ENCODE results near the gene DNM2. TPM values are rescaled to one million over a fixed set of nuclear protein-coding genes. Genes with fewer than 3 reads are reported as not detected.

DNM2 gene
- total RNA-seq (2016; rRNA removed; fragmentation: Illumina TruSeq; extraction: Trizol) (41.7 and 48.2 TPM in 2 replicates), polyA plus RNA-seq (2011; rRNA removed) (59.8 and 67.0 TPM in 2 replicates), polyA minus RNA-seq (2011; rRNA and poly(A)+ RNA removed; ENCODE audit: low replicate concordance) (200 and 264 TPM in 2 replicates), Bru-seq, nascent RNA (percentile 58 among the genes with signal in this experiment), BruChase-seq, experiment 1, labeled RNA remaining after a 6-hour chase (percentile 74 among the genes with signal in this experiment), BruChase-seq, experiment 2, labeled RNA remaining after a 2-hour chase (percentile 65 among the genes with signal in this experiment)
- total RNA-seq (2016; cell fraction: cytosol; rRNA removed; fragmentation: Illumina TruSeq; extraction: Trizol; ENCODE audit: low read depth): 19.9 and 21.9 TPM in 2 replicates
- total RNA-seq (2016; cell fraction: insoluble cytoplasmic fraction; rRNA removed; fragmentation: Illumina TruSeq; extraction: Trizol): 37.7 and 40.5 TPM in 2 replicates
- total RNA-seq (2016; cell fraction: membrane; rRNA removed; fragmentation: Illumina TruSeq; extraction: Trizol): 29.4 and 31.2 TPM in 2 replicates
- 56.9 and 61.6 TPM in 2 replicates for total RNA-seq (2016; cell fraction: nucleus; rRNA removed; fragmentation: Illumina TruSeq; extraction: Trizol)
- polyA plus RNA-seq (2011; cell fraction: cytosol; rRNA removed): 29.1 and 41.0 TPM in 2 replicates
- 155 and 203 TPM in 2 replicates for polyA plus RNA-seq (2011; cell fraction: nucleus; rRNA removed)
- 44.2 and 57.9 TPM in 2 replicates for polyA plus RNA-seq (2012)
- polyA plus RNA-seq (2016; cell fraction: cytosol; fragmentation: Illumina TruSeq; extraction: Trizol; ENCODE audit: low read depth): 8.6 and 9.0 TPM in 2 replicates
- polyA plus RNA-seq (2016; cell fraction: insoluble cytoplasmic fraction; fragmentation: Illumina TruSeq; extraction: Trizol; ENCODE audit: low read depth): 39.4 and 48.6 TPM in 2 replicates
- polyA plus RNA-seq (2016; cell fraction: membrane; fragmentation: Illumina TruSeq; extraction: Trizol; ENCODE audit: low read depth): 18.1 and 20.6 TPM in 2 replicates
- 87.0 and 94.1 TPM in 2 replicates for polyA plus RNA-seq (2016; cell fraction: nucleus; fragmentation: Illumina TruSeq; extraction: Trizol; ENCODE audit: insufficient read depth, low read depth)
- polyA minus RNA-seq (2011; cell fraction: cytosol; rRNA and poly(A)+ RNA removed): 44.4 and 50.0 TPM in 2 replicates
- polyA minus RNA-seq (2011; cell fraction: nucleus; rRNA and poly(A)+ RNA removed): 143 and 162 TPM in 2 replicates
- long read RNA-seq, experiment 1, partial matches to known transcripts: 20 of 21 reads
- long read RNA-seq, experiment 1, other reads (novel, unspliced or antisense): 0 of 21 reads
- long read RNA-seq, experiment 2, full-length matches to known transcripts: 20 of 110 reads
- long read RNA-seq, experiment 2, partial matches to known transcripts: 50 of 110 reads
- long read RNA-seq, experiment 2, other reads (novel, unspliced or antisense): 40 of 110 reads

DNA sequence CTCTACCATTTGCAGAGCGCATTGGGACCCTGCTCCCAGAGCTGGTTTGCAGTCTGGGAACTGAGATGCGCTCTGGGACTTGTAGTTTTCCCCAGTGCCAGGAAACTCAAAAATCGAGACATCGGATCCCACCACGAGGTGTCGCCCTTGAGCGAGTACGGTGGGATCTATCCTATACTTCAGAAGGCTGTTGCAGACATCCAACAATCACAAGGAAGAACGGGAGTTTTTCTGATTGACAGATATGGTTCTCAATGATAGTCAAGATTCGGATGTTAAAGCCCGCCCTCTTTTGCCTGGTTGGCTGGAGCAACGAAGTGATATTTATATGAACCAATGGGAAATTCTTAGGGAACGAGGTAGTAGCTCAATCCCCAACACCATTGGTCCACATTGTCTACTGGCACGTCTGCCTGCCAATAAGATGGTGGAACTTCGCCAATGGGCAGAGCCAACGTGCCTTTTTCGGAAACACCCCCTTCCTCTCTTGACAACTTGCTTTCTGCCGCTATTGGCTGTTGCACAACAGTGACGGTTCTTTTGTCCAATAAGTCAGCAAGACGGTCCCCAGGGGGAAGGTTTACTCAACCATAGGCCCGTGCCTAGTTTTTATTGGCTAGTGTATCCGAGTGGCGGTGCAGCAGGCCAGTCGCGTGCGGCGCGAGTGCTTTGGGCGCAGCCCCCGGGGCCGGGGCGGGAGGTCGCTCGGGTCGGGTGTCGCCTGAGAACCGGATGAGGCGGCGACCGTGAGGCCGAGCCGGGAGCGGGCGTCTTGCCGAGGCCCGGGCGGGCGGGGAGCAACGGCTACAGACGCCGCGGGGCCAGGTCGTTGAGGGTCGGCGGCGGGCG lies at the start of gene DNM2:
TSS of gene DNM2 (plus strand) at position 724 of the 849 bp plus-strand sequence. CDS start 164 bp downstream, outside the sequence.
- CTCF ChIA-PET (ENCODE audit: low intra/inter-chr PET ratio, low total read pairs): interaction anchor here (0.6 to 2.6 kb wide), 3 partner anchors 52 to 147 kb away, joined by 3 to 18 read pairs (median 4); no protein-coding TSS in a partner anchor
- Histone ChIP-seq H3K27ac (ENCODE audit: extremely low read length, insufficient read depth, low read length) (peak within 1 kb of the TSS; percentile 80), H3K4me2 (ENCODE audit: low read depth, low read length) (peak within 1 kb of the TSS; percentile 98), H3K4me1 (ENCODE audit: insufficient read depth, low read length) (peaks cover 38% of the 10 kb centered on the region), H3K79me2 (ENCODE audit: insufficient read depth, low read length) (peaks cover 42% of the 10 kb centered on the region), H3K9me3 (ENCODE audit: low read length) (no peaks in the 10 kb centered on the region), H3K4me3 (replicated peaks in 1 of 3; ENCODE audit: insufficient read depth in 1 of 3, low read depth in 2 of 3, low read length in 3 of 3) (peak within 1 kb of the TSS; percentile 92 to 99 (median 95)), H3K9ac (ENCODE audit: insufficient read depth, low read depth, low read length) (peak within 1 kb of the TSS; percentile 94), H3K36me3 (replicated peaks in 1 of 2; ENCODE audit: control insufficient read depth in 1 of 2, insufficient read depth in 2 of 2, low read length in 2 of 2) (peaks cover 4 to 8% of the 10 kb centered on the region in 2 experiments), H2AFZ (ENCODE audit: low read length) (no peak within 1 kb of the TSS), H4K20me1 (ENCODE audit: insufficient read depth, low read length) (peaks cover 29% of the 10 kb centered on the region), H3K27me3 (ENCODE audit: control insufficient read depth in 1 of 2, insufficient read depth in 2 of 2, low read length in 2 of 2) (no peaks in the 10 kb centered on the region; a peak in 1 of 5 replicates)
- in situ Hi-C loops (cut with HindIII; ENCODE audit: extremely low pct_ligation_motif_present, low pct_unique_long_range_greater_than_20kb) (loop anchor here (5.0 kb wide), 1 partner anchor 50 kb away; no protein-coding TSS in a partner anchor), intact Hi-C loops (cut with micrococcal nuclease; ENCODE audit: unreplicated experiment) (loop anchor here (1.0 to 10.0 kb wide), 5 partner anchors 32 to 147 kb away; partner anchors contain the start of gene TMED1)
- 0% methylated on average over 21 of the region's 57 CpGs for WGBS (ENCODE audit: low lambda C conversion rate)
- DNase-seq (ENCODE audit: low spot score) (peak; percentile 100), FAIRE-seq (peak; percentile 100), ATAC-seq (peak; percentile 95)
- BruUV-seq (replicated peaks): no TSS peak
- POLR2A ChIA-PET: interaction anchor here (0.6 to 2.5 kb wide), 21 partner anchors 9 to 224 kb away, joined by 3 to 28 read pairs (median 4); partner anchors contain the start of genes QTRT1 and TMED1
- TF ChIP-seq RFX1 (IDR thresholded peaks at IDR 0.05): peak; percentile 20; the same call in 1 of the 2 replicates
- TF ChIP-seq MTA3 (CRISPR knock-in tag; IDR thresholded peaks at IDR 0.05): no peak
- no peak for TF ChIP-seq EED (CRISPR knock-in tag; IDR thresholded peaks at IDR 0.05)
- TF ChIP-seq, protein P1, sequence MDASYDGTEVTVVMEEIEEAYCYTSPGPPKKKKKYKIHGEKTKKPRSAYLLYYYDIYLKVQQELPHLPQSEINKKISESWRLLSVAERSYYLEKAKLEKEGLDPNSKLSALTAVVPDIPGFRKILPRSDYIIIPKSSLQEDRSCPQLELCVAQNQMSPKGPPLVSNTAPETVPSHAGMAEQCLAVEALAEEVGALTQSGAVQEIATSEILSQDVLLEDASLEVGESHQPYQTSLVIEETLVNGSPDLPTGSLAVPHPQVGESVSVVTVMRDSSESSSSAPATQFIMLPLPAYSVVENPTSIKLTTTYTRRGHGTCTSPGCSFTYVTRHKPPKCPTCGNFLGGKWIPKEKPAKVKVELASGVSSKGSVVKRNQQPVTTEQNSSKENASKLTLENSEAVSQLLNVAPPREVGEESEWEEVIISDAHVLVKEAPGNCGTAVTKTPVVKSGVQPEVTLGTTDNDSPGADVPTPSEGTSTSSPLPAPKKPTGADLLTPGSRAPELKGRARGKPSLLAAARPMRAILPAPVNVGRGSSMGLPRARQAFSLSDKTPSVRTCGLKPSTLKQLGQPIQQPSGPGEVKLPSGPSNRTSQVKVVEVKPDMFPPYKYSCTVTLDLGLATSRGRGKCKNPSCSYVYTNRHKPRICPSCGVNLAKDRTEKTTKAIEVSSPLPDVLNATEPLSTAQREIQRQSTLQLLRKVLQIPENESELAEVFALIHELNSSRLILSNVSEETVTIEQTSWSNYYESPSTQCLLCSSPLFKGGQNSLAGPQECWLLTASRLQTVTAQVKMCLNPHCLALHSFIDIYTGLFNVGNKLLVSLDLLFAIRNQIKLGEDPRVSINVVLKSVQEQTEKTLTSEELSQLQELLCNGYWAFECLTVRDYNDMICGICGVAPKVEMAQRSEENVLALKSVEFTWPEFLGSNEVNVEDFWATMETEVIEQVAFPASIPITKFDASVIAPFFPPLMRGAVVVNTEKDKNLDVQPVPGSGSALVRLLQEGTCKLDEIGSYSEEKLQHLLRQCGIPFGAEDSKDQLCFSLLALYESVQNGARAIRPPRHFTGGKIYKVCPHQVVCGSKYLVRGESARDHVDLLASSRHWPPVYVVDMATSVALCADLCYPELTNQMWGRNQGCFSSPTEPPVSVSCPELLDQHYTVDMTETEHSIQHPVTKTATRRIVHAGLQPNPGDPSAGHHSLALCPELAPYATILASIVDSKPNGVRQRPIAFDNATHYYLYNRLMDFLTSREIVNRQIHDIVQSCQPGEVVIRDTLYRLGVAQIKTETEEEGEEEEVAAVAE (CRISPR knock-in tag; IDR thresholded peaks at IDR 0.05; ENCODE audit: borderline replicate concordance): peak; percentile 97
- TF ChIP-seq GABPB1 (CRISPR knock-in tag; IDR thresholded peaks at IDR 0.05): peak; percentile 90
- TF ChIP-seq DR1 (CRISPR knock-in tag; IDR thresholded peaks at IDR 0.05): no peak
- TF ChIP-seq CBX1 (IDR thresholded peaks at IDR 0.05; ENCODE audit: low read depth): no peak
- peak; percentile 15; the same call in 1 of the 2 replicates for TF ChIP-seq MIER2 (CRISPR knock-in tag; IDR thresholded peaks at IDR 0.05)
- TF ChIP-seq ESRRA (CRISPR knock-in tag; IDR thresholded peaks at IDR 0.05; ENCODE audit: low read depth): no peak
- TF ChIP-seq PRMT3 (CRISPR knock-in tag; IDR thresholded peaks at IDR 0.05; ENCODE audit: borderline replicate concordance, low read depth): no peak

Data from HepG2 (cell line).